Kidney (tissue), 14 donors: Measurements from ENCODE around the gene SLC7A14. TPM values are rescaled to one million over a fixed set of nuclear protein-coding genes. Genes with fewer than 3 reads are reported as not detected.

ENCODE experiments used
- DNase-seq, 5 donors: peaks; one replicate each; pipeline ENCODE4 v3.0.0-alpha.2; 2013 to 2020
- FAIRE-seq: peaks from 2 replicates; lab custom pipeline; 2012; peaks lifted over from hg19 to GRCh38; lab: Jason Lieb, UNC
- H3K27ac ChIP-seq, 2 donors: one replicate each; pipeline ENCODE4 v1.7.0; 2013; ENCODE audit warnings: low read depth in 2 of 2, low read length in 2 of 2, inconsistent platforms in 1 of 2
- H3K27me3 ChIP-seq: one replicate; pipeline ENCODE4 v1.7.1; 2013; ENCODE audit warnings: low read length, inconsistent platforms; ENCODE audit not compliant: control insufficient read depth, insufficient read depth
- H3K36me3 ChIP-seq, 3 donors: one replicate each; pipeline versions ENCODE4 v1.7.0 to v1.7.1; 2013; ENCODE audit warnings: low read length in 3 of 3, control low read depth in 1 of 3, inconsistent platforms in 1 of 3; ENCODE audit not compliant: insufficient read depth in 3 of 3, control insufficient read depth in 2 of 3
- H3K4me1 ChIP-seq, 3 donors: one replicate each; pipeline versions ENCODE4 v1.7.0 to v1.7.1; 2013; ENCODE audit warnings: low read length in 3 of 3, inconsistent platforms in 1 of 3, low read depth in 1 of 3; ENCODE audit not compliant: control insufficient read depth in 2 of 3, insufficient read depth in 2 of 3
- H3K4me3 ChIP-seq, 3 donors: one replicate each; pipeline versions ENCODE4 v1.7.0 to v1.8.1; 2013; ENCODE audit warnings: low read length in 3 of 3, control low read depth in 1 of 3, inconsistent platforms in 1 of 3
- H3K9ac ChIP-seq, 3 donors: one replicate each; pipeline versions ENCODE4 v1.7.0 to v1.7.1; 2013; ENCODE audit warnings: low read length in 3 of 3, control low read depth in 1 of 3, inconsistent platforms in 1 of 3
- H3K9me3 ChIP-seq, 3 donors: one replicate each; pipeline versions ENCODE4 v1.7.0 to v1.7.1; 2013; ENCODE audit warnings: low read length in 3 of 3, control low read depth in 1 of 3, inconsistent platforms in 1 of 3; ENCODE audit not compliant: control insufficient read depth in 2 of 3, insufficient read depth in 1 of 3
- intact Hi-C: fragments of 100-400 bp; cut with DNase I; formaldehyde crosslinking; loops from one replicate; pipeline ENCODE4 v1.11.1; 2022
- polyA plus RNA-seq: library from polyadenylated mRNA; stranded (reverse); fragments of 350-450 nt; fragmentation: Illumina TruSeq; extraction: RNeasy Lipid Tissue Mini Kit (QIAGEN cat#74804); gene quantifications from one replicate; pipeline ENCODE4 v1.2.3, GENCODE V29; 2014; ENCODE audit warnings: low read depth, low replicate concordance; ENCODE audit not compliant: insufficient read depth
- total RNA-seq: library from RNA; stranded (reverse); fragmentation: NEBNext Ultra II Directional; extraction: Animal tissue kit (Norgen Biotek cat#: 25700); gene quantifications from one replicate; pipeline ENCODE4 v1.2.1, GENCODE V29; 2021
- TF ChIP-seq, protein P1 (sequence below): IDR thresholded peaks from 3 replicates; pipeline ENCODE4 v1.5.1; 2012; ENCODE audit warnings: mild to moderate bottlenecking, moderate library complexity, borderline replicate concordance; ENCODE audit not compliant: insufficient read depth; ENCODE audit errors: extremely low read depth
- donor health status: control.
- donor health status: control.
- donor health status: control.
- donor health status: control.
- donor health status: control.
- donor health status: DM: yes; HTN: yes; CAD: no.
- donor health status: Normal renal cell carcinoma (clear cell type).

The SLC7A14 gene
- total and polyA plus RNA-seq, 2 donors from 2014 or later, result 0.04 TPM; not detected in 1

DNA sequence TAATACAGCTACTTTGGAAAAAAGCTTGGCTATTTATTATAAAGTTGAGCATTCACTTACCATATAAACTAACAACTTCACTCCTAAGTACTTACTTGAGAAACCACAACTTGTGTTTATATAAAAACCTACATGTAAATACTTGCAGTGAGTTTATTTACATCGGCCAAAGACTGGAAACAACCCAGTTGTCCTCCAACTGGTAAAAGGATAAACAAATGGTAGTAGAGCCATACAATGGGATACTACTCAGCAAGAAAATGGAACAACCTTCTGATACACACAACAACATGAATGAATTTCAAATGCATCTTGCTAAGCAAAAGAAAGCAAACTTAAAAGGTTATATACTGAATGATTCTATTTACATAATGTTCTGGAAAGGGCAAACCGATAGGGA lies 63.7 kb downstream of the SLC7A14 start:
- intact Hi-C loops, result no loop called here
- Histone ChIP-seq H3K4me1 (no peaks in the 10 kb centered on the region), H3K27ac (no peak overlapping the region), H3K4me3 (no peak overlapping the region), H3K9ac (no peak overlapping the region), H3K9me3 (no peaks in the 10 kb centered on the region), H3K36me3 (no peaks in the 10 kb centered on the region), H3K27me3 (no peaks in the 10 kb centered on the region)
- FAIRE-seq (no peak), DNase-seq (no peak)
- TF ChIP-seq, protein P1, sequence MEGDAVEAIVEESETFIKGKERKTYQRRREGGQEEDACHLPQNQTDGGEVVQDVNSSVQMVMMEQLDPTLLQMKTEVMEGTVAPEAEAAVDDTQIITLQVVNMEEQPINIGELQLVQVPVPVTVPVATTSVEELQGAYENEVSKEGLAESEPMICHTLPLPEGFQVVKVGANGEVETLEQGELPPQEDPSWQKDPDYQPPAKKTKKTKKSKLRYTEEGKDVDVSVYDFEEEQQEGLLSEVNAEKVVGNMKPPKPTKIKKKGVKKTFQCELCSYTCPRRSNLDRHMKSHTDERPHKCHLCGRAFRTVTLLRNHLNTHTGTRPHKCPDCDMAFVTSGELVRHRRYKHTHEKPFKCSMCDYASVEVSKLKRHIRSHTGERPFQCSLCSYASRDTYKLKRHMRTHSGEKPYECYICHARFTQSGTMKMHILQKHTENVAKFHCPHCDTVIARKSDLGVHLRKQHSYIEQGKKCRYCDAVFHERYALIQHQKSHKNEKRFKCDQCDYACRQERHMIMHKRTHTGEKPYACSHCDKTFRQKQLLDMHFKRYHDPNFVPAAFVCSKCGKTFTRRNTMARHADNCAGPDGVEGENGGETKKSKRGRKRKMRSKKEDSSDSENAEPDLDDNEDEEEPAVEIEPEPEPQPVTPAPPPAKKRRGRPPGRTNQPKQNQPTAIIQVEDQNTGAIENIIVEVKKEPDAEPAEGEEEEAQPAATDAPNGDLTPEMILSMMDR, result no peak

DNA sequence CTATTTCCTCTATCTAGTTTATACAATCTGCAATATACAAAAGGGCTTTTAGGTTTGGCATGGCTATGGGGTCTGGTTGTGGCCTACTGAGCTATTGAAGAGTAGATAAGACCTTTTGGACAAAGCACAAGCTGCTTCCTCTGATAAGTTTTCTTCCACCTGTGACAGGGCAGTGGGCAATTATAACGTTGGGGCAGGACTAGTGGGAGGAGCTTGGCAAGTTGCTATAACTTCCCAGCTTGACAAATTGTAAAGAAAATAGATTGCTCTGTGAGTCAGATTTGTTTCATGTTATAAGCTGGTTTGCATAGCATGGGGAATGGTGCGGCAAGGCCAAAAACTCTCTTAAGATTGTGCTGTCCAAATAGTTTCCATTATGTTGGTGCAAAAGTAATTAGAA lies 64.9 kb downstream of the SLC7A14 start:
- intact Hi-C loops, result no loop called here
- Histone ChIP-seq H3K4me3 (no peak overlapping the region), H3K9me3 (no peaks in the 10 kb centered on the region), H3K9ac (no peak overlapping the region), H3K27ac (no peak overlapping the region), H3K4me1 (no peaks in the 10 kb centered on the region), H3K27me3 (no peaks in the 10 kb centered on the region), H3K36me3 (no peaks in the 10 kb centered on the region)
- FAIRE-seq (no peak), DNase-seq (no peak)
- TF ChIP-seq, protein P1, result no peak

GRCh38 chr3:170517242-170517945 lies 68.5 kb downstream of the SLC7A14 start:
- Histone ChIP-seq H3K36me3 (no peaks in the 10 kb centered on the region), H3K4me1 (no peaks in the 10 kb centered on the region), H3K4me3 (no peak overlapping the region), H3K27ac (no peak overlapping the region), H3K9ac (no peak overlapping the region), H3K27me3 (no peaks in the 10 kb centered on the region), H3K9me3 (no peaks in the 10 kb centered on the region)
- intact Hi-C loops, result no loop called here
- DNase-seq (no peak), FAIRE-seq (no peak)
- TF ChIP-seq, protein P1, result no peak

DNA sequence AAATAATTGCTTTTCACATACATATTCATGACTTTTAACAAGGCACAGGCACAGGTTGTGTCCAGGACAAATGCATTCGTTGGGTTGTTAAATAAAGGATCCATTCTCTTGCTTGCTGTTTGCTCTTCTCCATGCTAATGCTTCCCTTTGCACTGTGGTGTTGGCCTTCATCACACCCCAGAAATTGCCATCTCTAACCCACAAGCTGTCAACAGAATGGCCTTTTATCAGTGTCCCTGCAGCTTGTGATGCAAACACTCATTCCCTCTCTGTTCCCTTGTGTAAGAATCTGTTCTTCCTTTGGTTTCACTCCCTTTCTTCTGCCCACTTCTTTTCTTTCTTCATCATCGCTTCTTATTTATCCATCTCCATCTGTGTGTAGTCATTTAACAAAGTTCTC lies 72.2 kb downstream of the SLC7A14 start:
- Histone ChIP-seq H3K4me3 (no peak overlapping the region), H3K27me3 (no peaks in the 10 kb centered on the region), H3K9me3 (no peaks in the 10 kb centered on the region), H3K36me3 (no peaks in the 10 kb centered on the region), H3K27ac (no peak overlapping the region), H3K9ac (no peak overlapping the region), H3K4me1 (no peaks in the 10 kb centered on the region)
- intact Hi-C loops, result no loop called here
- no peak for FAIRE-seq
- no peak for DNase-seq
- TF ChIP-seq, protein P1, result no peak
